ENCODE results near the gene MTTP. TPM values are rescaled to one million over a fixed set of nuclear protein-coding genes. Genes with fewer than 3 reads are reported as not detected.

Gene MTTP
- total and polyA plus RNA-seq, 2 donors (not counting 1 experiment from before 2014, with no cell fraction given), result 0.03 to 0.83 TPM

- TF ChIP-seq EZH2 (IDR thresholded peaks at IDR 0.05; ENCODE audit: low read length, missing control alignments), result no peak
- TF ChIP-seq CTCF (conservative IDR thresholded peaks at IDR 0.05 in 1 of 2, IDR thresholded peaks at IDR 0.05 in 1 of 2; ENCODE audit: low read depth in 1 of 2, low read length in 2 of 2), result no peak
- no peaks in the 10 kb centered on the region for H3K36me3 ChIP-seq (ENCODE audit: control insufficient read depth, insufficient read depth, low read length)
Measured at GRCh38 chr4:99622341-99622740, 47.7 kb downstream of the MTTP start.

GRCh38 chr4:99624141-99624719 lies 49.6 kb downstream of the MTTP start:
- no peaks in the 10 kb centered on the region for H3K27me3 ChIP-seq (ENCODE audit: control insufficient read depth, insufficient read depth, low read length)
- H3K4me3 ChIP-seq (replicated peaks in 1 of 4; ENCODE audit: control extremely low read depth in 1 of 4, insufficient read depth in 1 of 4, low read depth in 3 of 4, low read length in 4 of 4), result no peak overlapping the region
- H2AFZ ChIP-seq (ENCODE audit: low read length), result no peak overlapping the region
- no peaks in the 10 kb centered on the region for H3K79me2 ChIP-seq (ENCODE audit: control insufficient read depth, insufficient read depth, low read length)
- no peaks in the 10 kb centered on the region for H3K36me3 ChIP-seq (ENCODE audit: control insufficient read depth, insufficient read depth, low read length)
- no peak overlapping the region for H3K9ac ChIP-seq (ENCODE audit: insufficient read depth, low read length)
- no peaks in the 10 kb centered on the region for H3K9me3 ChIP-seq (ENCODE audit: control insufficient read depth, insufficient read depth, low read depth, low read length)
- no peaks in the 10 kb centered on the region for H4K20me1 ChIP-seq (ENCODE audit: control insufficient read depth, extremely low read depth, insufficient read depth, low read length)
- H3K4me2 ChIP-seq (ENCODE audit: extremely low read depth, insufficient read depth, low read length), result no peak overlapping the region
- no peaks in the 10 kb centered on the region for H3K4me1 ChIP-seq (ENCODE audit: control insufficient read depth, extremely low read depth, insufficient read depth, low read length)
- no peak for TF ChIP-seq CTCF (conservative IDR thresholded peaks at IDR 0.05 in 1 of 2, IDR thresholded peaks at IDR 0.05 in 1 of 2; ENCODE audit: low read depth in 1 of 2, low read length in 2 of 2)
- TF ChIP-seq EZH2 (IDR thresholded peaks at IDR 0.05; ENCODE audit: low read length, missing control alignments), result no peak
- no peak overlapping the region for H3K27ac ChIP-seq (ENCODE audit: insufficient read depth, low read length)
- peak in 1 of 2 donors; percentile 48 for DNase-seq (ENCODE audit: low read depth in 2 of 2)

More at GRCh38 chr4:99622341-99622740, 47.7 kb downstream of the MTTP start:
- no peaks in the 10 kb centered on the region for H4K20me1 ChIP-seq (ENCODE audit: control insufficient read depth, extremely low read depth, insufficient read depth, low read length)
- no peak overlapping the region for H3K27ac ChIP-seq (ENCODE audit: insufficient read depth, low read length)
- DNase-seq (ENCODE audit: low read depth in 2 of 2), result peak in 1 of 2 donors; percentile 13
- no peak overlapping the region for H2AFZ ChIP-seq (ENCODE audit: low read length)
- H3K4me2 ChIP-seq (ENCODE audit: extremely low read depth, insufficient read depth, low read length), result no peak overlapping the region
- H3K4me3 ChIP-seq (replicated peaks in 1 of 4; ENCODE audit: control extremely low read depth in 1 of 4, insufficient read depth in 1 of 4, low read depth in 3 of 4, low read length in 4 of 4), result no peak overlapping the region
- H3K9ac ChIP-seq (ENCODE audit: insufficient read depth, low read length), result no peak overlapping the region
- no peaks in the 10 kb centered on the region for H3K9me3 ChIP-seq (ENCODE audit: control insufficient read depth, insufficient read depth, low read depth, low read length)
- no peaks in the 10 kb centered on the region for H3K4me1 ChIP-seq (ENCODE audit: control insufficient read depth, extremely low read depth, insufficient read depth, low read length)
- H3K27me3 ChIP-seq (ENCODE audit: control insufficient read depth, insufficient read depth, low read length), result no peaks in the 10 kb centered on the region
- no peaks in the 10 kb centered on the region for H3K79me2 ChIP-seq (ENCODE audit: control insufficient read depth, insufficient read depth, low read length)

- no peak for DNase-seq (ENCODE audit: low read depth in 2 of 2)
- Histone ChIP-seq H3K9ac (ENCODE audit: insufficient read depth, low read length) (no peak overlapping the region), H3K79me2 (ENCODE audit: control insufficient read depth, insufficient read depth, low read length) (no peaks in the 10 kb centered on the region), H4K20me1 (ENCODE audit: control insufficient read depth, extremely low read depth, insufficient read depth, low read length) (no peaks in the 10 kb centered on the region), H3K4me2 (ENCODE audit: extremely low read depth, insufficient read depth, low read length) (peak overlapping the region; percentile 11), H3K4me3 (replicated peaks in 1 of 4; ENCODE audit: control extremely low read depth in 1 of 4, insufficient read depth in 1 of 4, low read depth in 3 of 4, low read length in 4 of 4) (no peak overlapping the region), H3K27me3 (ENCODE audit: control insufficient read depth, insufficient read depth, low read length) (no peaks in the 10 kb centered on the region), H3K4me1 (ENCODE audit: control insufficient read depth, extremely low read depth, insufficient read depth, low read length) (no peaks in the 10 kb centered on the region), H3K27ac (ENCODE audit: insufficient read depth, low read length) (no peak overlapping the region), H3K9me3 (ENCODE audit: control insufficient read depth, insufficient read depth, low read depth, low read length) (no peaks in the 10 kb centered on the region), H3K36me3 (ENCODE audit: control insufficient read depth, insufficient read depth, low read length) (no peaks in the 10 kb centered on the region), H2AFZ (ENCODE audit: low read length) (no peak overlapping the region)
- TF ChIP-seq EZH2 (IDR thresholded peaks at IDR 0.05; ENCODE audit: low read length, missing control alignments) (no peak), CTCF (conservative IDR thresholded peaks at IDR 0.05 in 1 of 2, IDR thresholded peaks at IDR 0.05 in 1 of 2; ENCODE audit: low read depth in 1 of 2, low read length in 2 of 2) (no peak)
Measured at GRCh38 chr4:99625369-99625768, 50.7 kb downstream of the MTTP start.
